ES-I3 (cell line): ENCODE data around the gene E2F3.

ENCODE experiments used
- H3K36me3 ChIP-seq: 2 replicates; pipeline ENCODE4 v1.6.1; 2013; ENCODE audit warnings: mild to moderate bottlenecking, low read length, control low read depth, moderate library complexity; ENCODE audit not compliant: insufficient read depth
- H3K4me1 ChIP-seq: 2 replicates; pipeline ENCODE4 v1.6.1; 2013; ENCODE audit warnings: mild to moderate bottlenecking, control low read depth, low read length; ENCODE audit not compliant: insufficient read depth
- H3K9ac ChIP-seq: 2 replicates; pipeline ENCODE4 v1.6.1; 2013; ENCODE audit warnings: low read depth, mild to moderate bottlenecking, low read length, moderate library complexity
- H3K9me3 ChIP-seq: 2 replicates; pipeline ENCODE4 v1.6.1; 2013; ENCODE audit warnings: mild to moderate bottlenecking, low read length, moderate library complexity; ENCODE audit not compliant: control insufficient read depth, insufficient read depth

The E2F3 gene

GRCh38 chr6:20401205-20402091 lies at the start of gene E2F3:
Gene E2F3, plus strand, starts transcription at chr6:20401879. Its CDS starts 354 bp downstream, at chr6:20402233.
- H3K36me3 ChIP-seq = peaks cover 3% of the 10 kb centered on the region; the same call in 1 of the 2 replicates
- no peaks in the 10 kb centered on the region for H3K9me3 ChIP-seq
- no peaks in the 10 kb centered on the region for H3K4me1 ChIP-seq
- H3K9ac ChIP-seq = peak within 1 kb of the TSS; percentile 89

- Histone ChIP-seq H3K4me1 (no peaks in the 10 kb centered on the region), H3K9me3 (no peaks in the 10 kb centered on the region), H3K9ac (no peak overlapping the region), H3K36me3 (no peaks in the 10 kb centered on the region)
Observed at GRCh38 chr6:20352346-20352745, 49.3 kb upstream of the E2F3 start.

GRCh38 chr6:20353134-20353533 lies 48.5 kb upstream of the E2F3 start:
- Histone ChIP-seq H3K9ac (no peak overlapping the region), H3K36me3 (no peaks in the 10 kb centered on the region), H3K4me1 (no peaks in the 10 kb centered on the region), H3K9me3 (no peaks in the 10 kb centered on the region)

DNA sequence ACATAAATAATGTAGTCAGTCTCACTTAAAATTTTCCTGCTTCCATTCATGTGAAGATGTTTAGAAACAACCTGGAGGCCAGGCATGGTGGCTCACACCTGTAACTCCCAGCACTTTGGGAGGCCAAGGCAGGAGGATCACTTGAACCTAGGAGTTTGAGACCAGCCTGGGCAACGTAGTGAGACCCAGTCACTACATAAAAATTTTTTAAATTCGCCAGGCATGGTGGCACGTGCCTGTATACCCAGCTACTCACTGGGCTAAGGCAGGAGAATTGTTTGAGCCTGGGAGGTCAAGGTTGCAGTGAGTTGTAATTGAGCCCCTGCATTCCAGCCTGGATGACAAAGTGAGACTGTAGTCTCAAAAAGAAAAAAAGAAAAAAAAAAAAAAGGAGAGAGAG lies 47.3 kb upstream of the E2F3 start:
- H3K4me1 ChIP-seq = no peaks in the 10 kb centered on the region
- no peaks in the 10 kb centered on the region for H3K9me3 ChIP-seq
- H3K36me3 ChIP-seq = no peaks in the 10 kb centered on the region
- no peak overlapping the region for H3K9ac ChIP-seq

DNA sequence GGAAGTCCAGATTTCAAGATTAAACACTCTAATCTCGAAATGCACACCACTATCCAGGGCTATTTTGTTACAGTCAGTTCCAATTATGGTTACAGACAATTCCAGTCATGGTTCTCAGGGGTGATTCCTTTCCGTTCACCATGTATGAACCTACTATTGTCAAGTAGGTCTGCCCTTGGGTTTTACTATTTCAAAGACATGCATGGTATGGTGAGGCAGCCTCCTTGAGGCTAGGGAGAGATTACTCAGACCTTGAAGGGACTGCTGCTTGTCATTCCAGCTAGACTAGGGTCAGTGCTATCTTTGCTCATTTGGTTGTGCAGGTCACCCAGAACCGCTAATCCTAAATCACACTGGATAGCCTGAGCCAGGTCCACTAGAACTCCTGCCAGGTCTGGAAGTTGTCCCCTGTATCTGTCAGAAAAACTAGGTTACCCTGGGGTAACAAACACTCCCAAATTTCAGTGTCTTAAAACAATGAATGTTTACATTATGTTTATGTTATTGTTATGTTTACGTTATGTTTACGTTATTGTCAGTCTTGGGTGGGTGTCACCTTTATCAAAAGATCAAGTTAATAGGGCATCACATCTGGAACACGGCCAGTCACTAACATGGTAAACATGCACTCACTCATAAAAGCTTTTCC lies 41.1 kb upstream of the E2F3 start:
- Histone ChIP-seq H3K4me1 (no peaks in the 10 kb centered on the region), H3K36me3 (no peaks in the 10 kb centered on the region), H3K9me3 (no peaks in the 10 kb centered on the region), H3K9ac (no peak overlapping the region)

- Histone ChIP-seq H3K4me1 (no peaks in the 10 kb centered on the region), H3K36me3 (no peaks in the 10 kb centered on the region), H3K9ac (no peak overlapping the region), H3K9me3 (no peaks in the 10 kb centered on the region)
Observed at GRCh38 chr6:20362623-20363022, 39.1 kb upstream of the E2F3 start.

- Histone ChIP-seq H3K4me1 (no peaks in the 10 kb centered on the region), H3K9ac (no peak overlapping the region)
Observed at GRCh38 chr6:20364327-20364726, 37.4 kb upstream of the E2F3 start.

GRCh38 chr6:20365456-20365855 lies 36.2 kb upstream of the E2F3 start:
- no peaks in the 10 kb centered on the region for H3K36me3 ChIP-seq
- H3K9ac ChIP-seq = no peak overlapping the region
- H3K4me1 ChIP-seq = no peaks in the 10 kb centered on the region
- H3K9me3 ChIP-seq = no peaks in the 10 kb centered on the region

More at GRCh38 chr6:20364327-20364726, 37.4 kb upstream of the E2F3 start:
- H3K36me3 ChIP-seq = no peaks in the 10 kb centered on the region
- no peaks in the 10 kb centered on the region for H3K9me3 ChIP-seq

DNA sequence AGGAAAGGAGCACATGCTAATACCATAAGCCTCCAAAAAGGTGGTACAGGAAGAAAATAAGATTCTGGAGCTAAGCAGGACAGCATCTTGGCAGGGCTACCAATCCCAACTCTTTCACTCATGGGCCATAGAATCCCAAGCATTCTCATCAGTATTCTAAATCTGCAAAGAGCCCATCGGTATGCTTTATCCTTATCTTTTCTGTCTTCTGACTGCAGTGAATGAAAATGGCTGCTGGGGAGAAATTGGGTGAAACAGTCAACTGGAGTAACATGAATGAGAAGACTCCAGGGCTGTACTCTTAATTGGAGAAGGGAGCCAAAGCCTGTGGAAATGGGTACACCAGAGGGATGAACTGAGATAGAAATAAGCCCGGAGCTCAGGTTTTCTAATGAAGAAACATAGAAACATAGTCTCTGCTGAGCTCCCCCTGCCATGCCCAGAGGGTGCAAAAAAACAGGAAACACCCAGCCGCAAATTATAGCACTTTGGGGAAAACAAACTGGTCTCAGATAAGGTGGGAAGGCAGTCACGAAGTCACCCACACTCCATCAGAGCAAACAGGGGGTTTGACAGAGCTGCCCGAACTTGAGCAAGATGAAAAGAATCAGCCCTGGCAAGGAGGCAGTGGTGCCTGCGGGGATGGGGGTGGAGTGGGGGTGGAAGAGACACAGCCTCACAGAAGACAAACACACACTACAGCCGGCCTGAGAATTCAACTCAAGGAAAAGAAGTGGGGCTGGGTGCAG lies 35.4 kb upstream of the E2F3 start:
- H3K9me3 ChIP-seq = no peaks in the 10 kb centered on the region
- H3K9ac ChIP-seq = no peak overlapping the region
- H3K36me3 ChIP-seq = no peaks in the 10 kb centered on the region
- H3K4me1 ChIP-seq = no peaks in the 10 kb centered on the region

DNA sequence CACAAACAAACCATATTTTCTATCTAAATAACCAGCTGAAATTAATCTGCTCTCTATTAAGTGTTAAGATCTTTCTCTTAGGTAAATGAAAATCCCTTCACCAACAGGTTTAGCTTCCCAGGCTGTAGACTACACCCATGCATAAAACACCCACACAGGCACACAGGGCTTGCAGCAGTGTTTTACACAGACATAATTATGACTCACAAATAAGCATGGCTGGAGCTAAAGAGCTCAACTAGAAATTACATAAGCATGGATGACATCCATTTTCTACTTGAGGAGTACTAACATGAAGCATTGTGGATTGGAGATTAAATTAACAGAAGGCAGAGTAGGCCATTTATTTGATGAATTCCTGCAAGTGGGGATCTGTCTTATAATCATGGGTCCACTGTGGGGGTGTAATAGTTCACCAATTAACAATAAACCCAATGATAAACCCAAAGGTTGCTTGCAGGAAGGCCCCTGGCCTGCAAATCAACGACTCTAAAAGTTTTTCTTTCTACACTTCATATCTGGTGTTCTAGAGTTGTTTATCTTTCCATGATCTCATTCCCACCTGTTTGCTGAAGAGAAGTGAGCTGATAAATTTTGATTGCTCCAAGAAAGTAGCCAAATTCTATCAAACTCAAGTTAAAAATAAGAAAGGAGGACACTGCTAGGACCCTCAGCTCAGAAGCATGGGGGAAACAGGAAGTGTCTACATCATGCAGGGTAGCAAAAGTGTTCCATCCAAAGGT lies 33.8 kb upstream of the E2F3 start:
- Histone ChIP-seq H3K9me3 (no peaks in the 10 kb centered on the region; the same call in 1 of the 2 replicates), H3K36me3 (no peaks in the 10 kb centered on the region)

DNA sequence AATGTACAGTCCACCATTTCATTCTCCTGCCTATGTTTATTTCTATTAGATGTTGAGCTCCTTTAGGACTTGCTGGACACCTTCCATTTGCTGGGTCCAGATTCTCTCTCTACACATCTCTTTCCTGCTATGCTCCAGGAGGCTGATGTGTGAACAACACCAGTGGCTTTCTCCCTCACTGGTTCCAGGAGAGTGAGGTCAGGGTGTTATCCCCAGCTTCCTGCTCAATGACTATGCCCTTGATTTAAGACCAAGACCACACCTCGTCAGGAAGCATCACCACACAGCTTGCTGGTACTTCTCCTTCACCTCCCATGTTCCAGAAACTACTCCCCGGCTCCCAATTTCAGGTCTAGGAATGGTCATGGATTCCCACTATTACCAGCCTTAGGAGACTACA lies 31.3 kb upstream of the E2F3 start:
- Histone ChIP-seq H3K9ac (no peak overlapping the region), H3K9me3 (no peaks in the 10 kb centered on the region; the same call in 1 of the 2 replicates), H3K4me1 (no peaks in the 10 kb centered on the region), H3K36me3 (no peaks in the 10 kb centered on the region)

More for the DNA sequence above, 33.8 kb upstream of the E2F3 start:
- Histone ChIP-seq H3K9ac (no peak overlapping the region), H3K4me1 (no peaks in the 10 kb centered on the region)

DNA sequence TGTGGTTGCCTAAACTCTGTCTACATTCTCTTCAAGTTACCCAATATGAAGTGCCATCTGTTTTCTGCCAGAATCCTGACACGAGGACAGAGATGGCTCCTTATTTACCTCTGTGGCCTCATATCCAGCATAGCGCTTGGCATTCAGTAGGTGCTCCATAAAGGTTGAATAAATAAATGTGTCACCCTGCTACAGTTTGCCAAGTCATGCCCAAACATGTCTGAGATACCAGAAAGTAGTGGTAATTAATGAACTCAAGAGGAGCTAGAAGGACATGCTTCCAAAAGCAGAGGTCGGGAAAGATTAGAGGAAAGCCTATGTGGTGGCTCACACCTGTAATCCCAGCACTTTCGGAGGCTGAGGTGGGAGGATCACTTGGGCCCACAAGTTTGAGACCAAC lies 30.9 kb upstream of the E2F3 start:
- H3K9ac ChIP-seq = no peak overlapping the region
- H3K4me1 ChIP-seq = no peaks in the 10 kb centered on the region
- no peaks in the 10 kb centered on the region; the same call in 1 of the 2 replicates for H3K9me3 ChIP-seq
- H3K36me3 ChIP-seq = no peaks in the 10 kb centered on the region

DNA sequence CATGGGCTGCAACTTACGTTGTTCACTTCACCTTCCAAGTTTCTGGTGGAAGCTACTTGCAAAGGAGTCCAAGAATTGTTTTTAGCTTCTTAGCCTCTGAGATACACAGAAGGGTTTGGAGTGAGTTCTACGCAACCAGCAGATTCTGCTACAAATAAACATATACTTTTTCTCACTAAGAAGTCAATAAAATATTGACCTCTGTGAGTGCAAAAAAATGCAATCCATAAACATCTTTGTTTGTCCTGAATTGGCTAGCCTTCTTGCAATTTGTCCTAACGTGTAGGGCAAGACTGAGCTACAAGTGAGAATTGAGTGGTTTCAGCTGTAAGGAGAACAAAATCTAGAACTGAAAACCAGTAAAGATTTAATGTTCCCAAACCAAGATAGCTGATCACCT lies 26.2 kb upstream of the E2F3 start:
- H3K36me3 ChIP-seq = no peaks in the 10 kb centered on the region
- no peaks in the 10 kb centered on the region for H3K4me1 ChIP-seq
- H3K9me3 ChIP-seq = no peaks in the 10 kb centered on the region; the same call in 1 of the 2 replicates
- no peak overlapping the region for H3K9ac ChIP-seq
